CD14-positive monocyte (primary cell): ENCODE data around the gene WWOX. TPM values are rescaled to one million over a fixed set of nuclear protein-coding genes. Genes with fewer than 3 reads are reported as not detected.

ENCODE experiments used
- DNase-seq, 3 donors: peaks; one replicate each; pipeline ENCODE4 v3.0.0-alpha.2; 2011 to 2022
- H2AFZ ChIP-seq: 2 replicates; pipeline ENCODE4 v1.6.0; 2012; ENCODE audit warnings: mild to moderate bottlenecking, low read depth, low read length, inconsistent platforms; ENCODE audit not compliant: insufficient read depth, poor library complexity, severe bottlenecking
- H3K27ac ChIP-seq, 2 donors: 1 replicate in 1 of 2; 2 replicates in 1 of 2; pipeline ENCODE4 v1.5.1; 2012 to 2013; ENCODE audit warnings: low read length in 2 of 2, control low read depth in 1 of 2, inconsistent platforms in 1 of 2, low read depth in 1 of 2, mild to moderate bottlenecking in 1 of 2
- H3K27me3 ChIP-seq, 2 donors: one replicate each; pipeline versions ENCODE4 v1.6.0 to v1.6.1; 2011 to 2013; ENCODE audit warnings: low read length in 2 of 2; ENCODE audit not compliant: control insufficient read depth in 2 of 2, insufficient read depth in 2 of 2
- H3K36me3 ChIP-seq, 2 donors: replicated peaks in 1 of 2; 1 replicate in 1 of 2; 2 replicates in 1 of 2; pipeline versions ENCODE4 v1.5.1 to v1.6.1; 2012 to 2013; ENCODE audit warnings: low read length in 2 of 2, control low read depth in 1 of 2, inconsistent platforms in 1 of 2, mild to moderate bottlenecking in 1 of 2; ENCODE audit not compliant: insufficient read depth in 2 of 2, control insufficient read depth in 1 of 2
- H3K4me1 ChIP-seq, 2 donors: 1 replicate in 1 of 2; 2 replicates in 1 of 2; pipeline versions ENCODE4 v1.5.1 to v1.6.1; 2012 to 2013; ENCODE audit warnings: low read length in 2 of 2, control low read depth in 1 of 2, inconsistent platforms in 1 of 2, mild to moderate bottlenecking in 1 of 2, moderate library complexity in 1 of 2; ENCODE audit not compliant: insufficient read depth in 2 of 2, control insufficient read depth in 1 of 2
- H3K4me2 ChIP-seq: replicated peaks from 2 replicates; pipeline ENCODE3; 2012; ENCODE audit warnings: low read length, moderate library complexity, mild to moderate bottlenecking; ENCODE audit not compliant: poor library complexity, severe bottlenecking; ENCODE audit errors: extremely low read depth
- H3K4me3 ChIP-seq, 3 experiments: fragments of 200-600 bp in 1 of 3; sonication (generic) in 1 of 3; replicated peaks in 1 of 3; 1 replicate in 2 of 3; 2 replicates in 1 of 3; pipeline ENCODE4 v1.5.1; 2011 to 2013; ENCODE audit warnings: low read length in 3 of 3, mild to moderate bottlenecking in 3 of 3, control low read depth in 2 of 3, low read depth in 2 of 3, inconsistent platforms in 1 of 3, moderate library complexity in 1 of 3
- H3K79me2 ChIP-seq: 2 replicates; pipeline ENCODE4 v1.6.0; 2012; ENCODE audit warnings: mild to moderate bottlenecking, control low read depth, inconsistent platforms, low read length, moderate library complexity; ENCODE audit not compliant: insufficient read depth
- H3K9ac ChIP-seq: 2 replicates; pipeline ENCODE4 v1.6.0; 2017; ENCODE audit warnings: low read length, mild to moderate bottlenecking; ENCODE audit not compliant: insufficient read depth, poor library complexity, severe bottlenecking
- H3K9me3 ChIP-seq, 2 donors: replicated peaks in 1 of 2; 1 replicate in 1 of 2; 2 replicates in 1 of 2; pipeline versions ENCODE4 v1.5.1 to v1.6.1; 2012 to 2013; ENCODE audit warnings: low read length in 2 of 2, control low read depth in 1 of 2; ENCODE audit not compliant: control insufficient read depth in 1 of 2, insufficient read depth in 1 of 2
- H4K20me1 ChIP-seq: 2 replicates; pipeline ENCODE4 v1.6.0; 2012; ENCODE audit warnings: mild to moderate bottlenecking, low read length, control low read depth, moderate library complexity; ENCODE audit not compliant: insufficient read depth
- H3K27ac Mint-ChIP-seq, 7 donors: one replicate each; pipeline ENCODE4 v1.8.0; 2020; ENCODE audit warnings: mild to moderate bottlenecking in 7 of 7, mixed read lengths in 7 of 7, moderate library complexity in 6 of 7, inconsistent platforms in 2 of 7
- H3K27me3 Mint-ChIP-seq, 3 donors: one replicate each; pipeline ENCODE4 v1.8.0; 2021 to 2022; ENCODE audit warnings: low read depth in 3 of 3, mild to moderate bottlenecking in 3 of 3, mixed read lengths in 3 of 3, moderate library complexity in 3 of 3, inconsistent platforms in 1 of 3
- H3K36me3 Mint-ChIP-seq, 2 donors: one replicate each; pipeline ENCODE4 v1.8.0; 2020; ENCODE audit warnings: mixed read lengths in 2 of 2, inconsistent platforms in 1 of 2, mild to moderate bottlenecking in 1 of 2
- H3K4me1 Mint-ChIP-seq: one replicate; pipeline ENCODE4 v1.8.0; 2020; ENCODE audit warnings: mild to moderate bottlenecking, mixed read lengths
- H3K4me3 Mint-ChIP-seq, 2 donors: one replicate each; pipeline ENCODE4 v1.8.0; 2020; ENCODE audit warnings: mild to moderate bottlenecking in 2 of 2, mixed read lengths in 2 of 2, moderate library complexity in 1 of 2
- H3K9me3 Mint-ChIP-seq, 7 donors: one replicate each; pipeline ENCODE4 v1.8.0; 2020 to 2022; ENCODE audit warnings: mixed read lengths in 7 of 7, mild to moderate bottlenecking in 6 of 7, moderate library complexity in 6 of 7, inconsistent platforms in 2 of 7
- CTCF ChIP-seq: fragments of 200-600 bp; IDR thresholded peaks from one replicate; pipeline ENCODE4 v1.8.0; 2022; ENCODE audit warnings: antibody characterized with exemption, mild to moderate bottlenecking
- WGBS: methylation state at CpG from one replicate; pipeline ENCODE4 v1.1.5; 2013; ENCODE audit warnings: missing lambda C conversion rate; ENCODE audit not compliant: insufficient coverage; 5-methylcytosine and 5-hydroxymethylcytosine counted together
- intact Hi-C, 2 donors: fragments of 100-400 bp; cut with micrococcal nuclease; formaldehyde crosslinking; loops; one replicate each; pipeline versions ENCODE4 v1.15.0 to v1.15.1; 2023
- polyA plus RNA-seq, 3 donors: library from polyadenylated mRNA; depleted of rRNA in 1 of 3; unstranded in 2 of 3; stranded (reverse) in 1 of 3; fragments of 300-500 nt in 2 of 3; fragments of >200 nt in 1 of 3; fragmentation: Illumina TruSeq in 2 of 3; gene quantifications; 1 replicate in 2 of 3; 2 replicates in 1 of 3; pipeline ENCODE4 v1.2.3, GENCODE V29; 2012 to 2021

Gene WWOX
- polyA plus RNA-seq, 3 donors = 4.0 to 7.0 (median 6.3) TPM

GRCh38 chr16:78484509-78485058, 385.1 kb downstream of the WWOX start:
- no peaks in the 10 kb centered on the region for H3K9me3 ChIP-seq
- H3K4me3 ChIP-seq = no peak overlapping the region
- DNase-seq = no peak
- H3K4me1 ChIP-seq = no peaks in the 10 kb centered on the region
- TF ChIP-seq CTCF = no peak
- Mint-ChIP-seq H3K9me3 (peaks cover 0 to 3% (median 0%) of the 10 kb centered on the region in 7 donors), H3K36me3 (no peaks in the 10 kb centered on the region), H3K4me1 (peaks cover 3% of the 10 kb centered on the region), H3K27ac (peak overlapping the region in 1 of 7 donors; percentile 70), H3K4me3 (no peak overlapping the region), H3K27me3 (peaks cover 0 to 3% (median 0%) of the 10 kb centered on the region in 3 donors)
- H4K20me1 ChIP-seq = no peaks in the 10 kb centered on the region
- H3K79me2 ChIP-seq = no peaks in the 10 kb centered on the region
- H3K27me3 ChIP-seq = no peaks in the 10 kb centered on the region
- 67% methylated on average over 2 of the region's 9 CpGs for WGBS
- no peak overlapping the region for H3K4me2 ChIP-seq
- intact Hi-C loops = no loop called here
- H3K36me3 ChIP-seq = no peaks in the 10 kb centered on the region
- no peak overlapping the region for H3K9ac ChIP-seq
- no peak overlapping the region for H2AFZ ChIP-seq
- no peak overlapping the region for H3K27ac ChIP-seq

DNA sequence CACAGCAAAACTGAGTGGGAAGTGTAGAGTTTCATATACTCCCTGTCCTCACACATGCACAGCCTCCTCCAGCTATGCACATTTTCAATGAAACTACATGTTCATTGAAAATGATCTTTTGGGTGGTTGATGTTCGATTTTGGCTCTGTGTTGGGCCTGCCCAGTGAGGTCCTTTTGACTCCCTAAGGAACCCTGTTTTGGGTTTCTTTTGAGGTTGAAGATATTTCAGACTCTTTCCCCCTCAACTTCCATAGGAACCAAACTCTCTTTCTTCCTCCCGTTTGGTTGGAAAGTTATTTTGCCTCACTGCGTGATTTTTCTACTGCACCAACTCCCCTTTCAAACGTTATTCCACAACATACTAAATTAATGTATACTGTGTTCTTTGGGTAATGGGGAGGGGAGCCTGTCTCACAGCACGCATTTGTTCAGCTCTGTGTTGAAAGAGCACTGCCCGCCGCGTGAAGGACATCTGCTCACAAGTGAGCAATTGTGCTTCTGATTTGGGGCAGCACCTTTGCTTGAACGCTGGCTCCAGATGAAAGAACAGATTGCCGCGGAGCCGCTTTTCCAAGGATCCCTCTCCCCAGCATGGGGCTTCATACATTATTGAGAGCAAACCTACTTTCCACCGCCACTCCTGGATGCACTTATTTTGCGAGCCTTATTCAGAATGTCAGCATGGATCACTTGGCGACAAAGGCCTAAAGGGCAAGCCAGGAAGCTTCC, 385.9 kb downstream of the WWOX start:
- DNase-seq = no peak
- Histone ChIP-seq H3K36me3 (no peaks in the 10 kb centered on the region), H3K79me2 (no peaks in the 10 kb centered on the region), H3K9ac (no peak overlapping the region), H3K9me3 (no peaks in the 10 kb centered on the region), H3K27ac (no peak overlapping the region), H3K4me1 (no peaks in the 10 kb centered on the region), H3K4me3 (no peak overlapping the region), H4K20me1 (no peaks in the 10 kb centered on the region), H2AFZ (no peak overlapping the region), H3K4me2 (no peak overlapping the region), H3K27me3 (no peaks in the 10 kb centered on the region)
- Mint-ChIP-seq H3K4me3 (no peak overlapping the region), H3K4me1 (peaks cover 3% of the 10 kb centered on the region), H3K9me3 (peaks cover 0 to 3% (median 0%) of the 10 kb centered on the region in 7 donors), H3K27ac (no peak overlapping the region), H3K27me3 (peaks cover 0 to 2% (median 0%) of the 10 kb centered on the region in 3 donors), H3K36me3 (no peaks in the 10 kb centered on the region)
- intact Hi-C loops = no loop called here
- no peak for TF ChIP-seq CTCF
- 100% methylated on average over 7 of the region's 15 CpGs for WGBS
